IMR-90 (cell line): Measurements from ENCODE around the gene GLCCI1. TPM values are rescaled to one million over a fixed set of nuclear protein-coding genes. Genes with fewer than 3 reads are reported as not detected.

Experiments used
- ATAC-seq: fragments of 200-7000 bp; cut with Tn5 transposase; 2 replicates; pipeline ENCODE4 v1.9.1; 2020; ENCODE audit warnings: low read depth, mild to moderate bottlenecking, moderate library complexity
- BruUV-seq: library from RNA; stranded (reverse); fragments of 400-500 nt; replicated peaks from 2 replicates; lab custom pipeline; 2021; lab: Mats Ljungman, UMichigan
- CTCF ChIA-PET: fragments of 300-600 bp; formaldehyde crosslinking; extraction: SDS; loops from one replicate; lab custom pipeline; 2021; ENCODE audit warnings: antibody characterized with exemption; lab: Yijun Ruan, JAX
- POLR2A ChIA-PET: fragments of 300-600 bp; sonication (Branson Sonifier 250); formaldehyde crosslinking; loops from one replicate; lab custom pipeline; 2022; ENCODE audit warnings: antibody characterized with exemption; ENCODE audit not compliant: unreplicated experiment; lab: Charles Lee
- DNase-seq: peaks from one replicate; pipeline ENCODE4 v3.0.0; 2013
- H2AFZ ChIP-seq: replicated peaks from 2 replicates; pipeline ENCODE3; 2013; ENCODE audit warnings: low read length, mild to moderate bottlenecking; ENCODE audit not compliant: poor library complexity
- H2AK5ac ChIP-seq: 2 replicates; pipeline ENCODE4 v1.6.1; 2013; ENCODE audit warnings: low read depth, low read length, inconsistent platforms
- H2AK9ac ChIP-seq: replicated peaks from 2 replicates; pipeline ENCODE3; 2013; ENCODE audit warnings: mild to moderate bottlenecking, low read depth, low read length, moderate library complexity; ENCODE audit not compliant: poor library complexity
- H2BK120ac ChIP-seq: 2 replicates; pipeline ENCODE4 v1.6.1; 2013; ENCODE audit warnings: low read depth, low read length, inconsistent platforms
- H2BK15ac ChIP-seq: 3 replicates; pipeline ENCODE4 v1.6.1; 2013; ENCODE audit warnings: low read depth, low read length, inconsistent platforms
- H2BK20ac ChIP-seq: 2 replicates; pipeline ENCODE4 v1.6.1; 2013; ENCODE audit warnings: low read depth, mild to moderate bottlenecking, inconsistent platforms, low read length, moderate library complexity
- H2BK5ac ChIP-seq: 2 replicates; pipeline ENCODE4 v1.6.1; 2013; ENCODE audit warnings: mild to moderate bottlenecking, low read depth, low read length, inconsistent platforms; ENCODE audit not compliant: poor library complexity, severe bottlenecking
- H3K14ac ChIP-seq: replicated peaks from 2 replicates; pipeline ENCODE4 v1.6.1; 2013; ENCODE audit warnings: low read depth, low read length, inconsistent platforms
- H3K18ac ChIP-seq: 2 replicates; pipeline ENCODE4 v1.6.1; 2013; ENCODE audit warnings: low read depth, low read length, control low read depth
- H3K23ac ChIP-seq: 2 replicates; pipeline ENCODE4 v1.6.1; 2013; ENCODE audit warnings: low read depth, low read length, inconsistent platforms
- H3K27ac ChIP-seq: 2 replicates; pipeline ENCODE4 v1.5.1; 2013; ENCODE audit warnings: mild to moderate bottlenecking, control low read depth, low read length; ENCODE audit not compliant: insufficient read depth
- H3K27me3 ChIP-seq: 2 replicates; pipeline ENCODE4 v1.6.1; 2013; ENCODE audit warnings: low read length; ENCODE audit not compliant: control insufficient read depth, insufficient read depth
- H3K36me3 ChIP-seq: 2 replicates; pipeline ENCODE4 v1.6.1; 2013; ENCODE audit warnings: low read length, mixed read lengths; ENCODE audit not compliant: control insufficient read depth, insufficient read depth
- H3K4ac ChIP-seq: 2 replicates; pipeline ENCODE4 v1.6.1; 2013; ENCODE audit warnings: low read depth, low read length, inconsistent platforms
- H3K4me1 ChIP-seq: 2 replicates; pipeline ENCODE4 v1.6.1; 2013; ENCODE audit warnings: low read length, mixed read lengths; ENCODE audit not compliant: control insufficient read depth, insufficient read depth
- H3K4me2 ChIP-seq: 2 replicates; pipeline ENCODE4 v1.6.1; 2013; ENCODE audit warnings: low read depth, mild to moderate bottlenecking, control low read depth, low read length, moderate library complexity
- H3K4me3 ChIP-seq: 2 replicates; pipeline ENCODE4 v1.5.1; 2013; ENCODE audit warnings: low read depth, mild to moderate bottlenecking, control low read depth, low read length, moderate library complexity; ENCODE audit not compliant: insufficient read depth
- H3K56ac ChIP-seq: 2 replicates; pipeline ENCODE4 v1.6.1; 2013; ENCODE audit warnings: low read length, inconsistent platforms; ENCODE audit not compliant: insufficient read depth; ENCODE audit errors: extremely low read depth
- H3K79me1 ChIP-seq, 2 experiments: 2 replicates each; pipeline ENCODE4 v1.6.1; 2013; ENCODE audit warnings: low read length in 2 of 2, inconsistent platforms in 1 of 2, low read depth in 1 of 2
- H3K9ac ChIP-seq: 2 replicates; pipeline ENCODE4 v1.6.1; 2013; ENCODE audit warnings: low read depth, low read length, control low read depth
- H3K9me1 ChIP-seq: 2 replicates; pipeline ENCODE4 v1.6.1; 2013; ENCODE audit warnings: low read length, inconsistent platforms; ENCODE audit not compliant: insufficient read depth
- H3K9me3 ChIP-seq: 2 replicates; pipeline ENCODE4 v1.6.1; 2013; ENCODE audit warnings: low read length; ENCODE audit not compliant: control insufficient read depth, insufficient read depth
- H4K20me1 ChIP-seq: 2 replicates; pipeline ENCODE4 v1.6.1; 2013; ENCODE audit warnings: low read length, inconsistent platforms; ENCODE audit not compliant: insufficient read depth
- H4K5ac ChIP-seq: 2 replicates; pipeline ENCODE4 v1.6.1; 2013; ENCODE audit warnings: mild to moderate bottlenecking, low read depth, low read length, control low read depth
- H4K8ac ChIP-seq, 2 experiments: 2 replicates each; pipeline ENCODE4 v1.6.1; 2013; ENCODE audit warnings: low read depth in 2 of 2, low read length in 2 of 2, control low read depth in 1 of 2, inconsistent platforms in 1 of 2
- H4K91ac ChIP-seq: 2 replicates; pipeline ENCODE4 v1.6.1; 2013; ENCODE audit warnings: low read depth, low read length, inconsistent platforms; ENCODE audit not compliant: insufficient read depth
- CEBPB ChIP-seq: IDR thresholded peaks from 2 replicates; pipeline ENCODE4 v1.6.1; 2012; ENCODE audit warnings: low read depth, low read length, improper control_type of control experiment
- CHD1 ChIP-seq: IDR thresholded peaks from 2 replicates; pipeline ENCODE4 v1.6.1; 2012; ENCODE audit warnings: low read depth, low read length, improper control_type of control experiment
- ELK1 ChIP-seq: fragments of 150-350 bp; IDR thresholded peaks from 2 replicates; pipeline ENCODE4 v1.6.1; 2016; ENCODE audit warnings: low read depth, mild to moderate bottlenecking, low read length, moderate library complexity, borderline replicate concordance
- FOS ChIP-seq: fragments of 150-350 bp; IDR thresholded peaks from 2 replicates; pipeline ENCODE4 v1.6.1; 2016; ENCODE audit warnings: low read depth, low read length
- MAFK ChIP-seq: IDR thresholded peaks from 2 replicates; pipeline ENCODE4 v1.6.1; 2012; ENCODE audit warnings: low read depth, low read length, improper control_type of control experiment
- MAZ ChIP-seq: IDR thresholded peaks from 2 replicates; pipeline ENCODE4 v1.6.1; 2012; ENCODE audit warnings: low read depth, mild to moderate bottlenecking, low read length, improper control_type of control experiment, moderate library complexity, borderline replicate concordance
- POLR2A ChIP-seq: IDR thresholded peaks from 2 replicates; pipeline ENCODE4 v1.6.1; 2012; ENCODE audit warnings: mild to moderate bottlenecking, low read depth, low read length
- RAD21 ChIP-seq: IDR thresholded peaks from 2 replicates; pipeline ENCODE4 v1.6.1; 2012; ENCODE audit warnings: low read length, improper control_type of control experiment
- RCOR1 ChIP-seq: IDR thresholded peaks from 2 replicates; pipeline ENCODE4 v1.6.1; 2012; ENCODE audit warnings: mild to moderate bottlenecking, low read length, improper control_type of control experiment; ENCODE audit not compliant: insufficient replicate concordance
- RFX5 ChIP-seq: IDR thresholded peaks from 2 replicates; pipeline ENCODE4 v1.8.0; 2012; ENCODE audit warnings: low read depth, mild to moderate bottlenecking, low read length, moderate library complexity
- SMC3 ChIP-seq: fragments of 150-350 bp; IDR thresholded peaks from 2 replicates; pipeline ENCODE4 v1.6.1; 2016; ENCODE audit warnings: low read depth, mild to moderate bottlenecking, antibody characterized with exemption, low read length, moderate library complexity
- WGBS, 2 experiments: methylation state at CpG; one replicate each; pipeline versions ENCODE4 v1.1.5 to v1.1.7; 2013; ENCODE audit warnings: missing lambda C conversion rate in 2 of 2; ENCODE audit not compliant: insufficient read length in 1 of 2; ENCODE audit errors: extremely low coverage in 2 of 2; 5-methylcytosine and 5-hydroxymethylcytosine counted together
- dilution Hi-C: fragments of 300-500 bp; cut with HindIII; formaldehyde crosslinking; loops from one replicate; pipeline ENCODE4 v1.14.3; 2018; ENCODE audit warnings: low sequenced_read_pairs; ENCODE audit not compliant: unreplicated experiment
- in situ Hi-C: fragments of 300-500 bp; cut with MboI; formaldehyde crosslinking; loops from 3 replicates; pipeline ENCODE4 v1.14.3; 2019; ENCODE audit warnings: low sequenced_read_pairs, inconsistent platforms, mixed read lengths
- intact Hi-C: fragments of 100-400 bp; cut with micrococcal nuclease; formaldehyde crosslinking; loops from 2 replicates; pipeline ENCODE4 v1.10.0; 2022
- polyA plus RNA-seq, 3 experiments: library from polyadenylated mRNA; depleted of rRNA; stranded (reverse); fragments of >200 nt; gene quantifications; 2 replicates each; pipeline ENCODE4 v1.2.3, GENCODE V29; 2012; ENCODE audit warnings: low replicate concordance in 1 of 3
- total RNA-seq: library from RNA; depleted of rRNA; stranded (reverse); fragments of >200 nt; gene quantifications from 2 replicates; pipeline ENCODE4 v1.2.3, GENCODE V29; 2012

The GLCCI1 gene
- total and polyA plus RNA-seq, 2 of the 4 experiments (the other 2 are of a cell fraction), result 4.1 to 6.2 TPM

GRCh38 chr7:8082762-8083161, 114.2 kb downstream of the GLCCI1 start:
- DNase-seq (no peak), ATAC-seq (no peak)
- no peaks in the 10 kb centered on the region for H3K9me3 ChIP-seq
- H2BK20ac ChIP-seq, result no peak overlapping the region
- BruUV-seq, result no TSS peak
- no peaks in the 10 kb centered on the region for H3K27me3 ChIP-seq
- no peaks in the 10 kb centered on the region for H3K4me1 ChIP-seq
- H3K4me3 ChIP-seq, result no peak overlapping the region
- no peak overlapping the region for H2BK5ac ChIP-seq
- no peak overlapping the region for H4K8ac ChIP-seq
- no peak overlapping the region for H3K23ac ChIP-seq
- H3K4me2 ChIP-seq, result no peak overlapping the region
- no peak overlapping the region for H2AFZ ChIP-seq
- H3K14ac ChIP-seq, result no peak overlapping the region
- dilution Hi-C loops, result no loop called here
- H2BK15ac ChIP-seq, result no peak overlapping the region
- H3K27ac ChIP-seq, result no peak overlapping the region
- no peak overlapping the region for H4K91ac ChIP-seq
- no peak overlapping the region for H2AK9ac ChIP-seq
- WGBS, 2 experiments, result no CpG with 5 or more reads among the region's 2 CpGs
- no peaks in the 10 kb centered on the region for H3K79me1 ChIP-seq
- no peak overlapping the region for H3K9ac ChIP-seq
- H3K56ac ChIP-seq, result no peak overlapping the region
- H2BK120ac ChIP-seq, result no peak overlapping the region
- intact Hi-C loops, result no loop called here
- no peaks in the 10 kb centered on the region for H3K9me1 ChIP-seq
- ChIA-PET POLR2A (no interaction called here), CTCF (interaction anchor here (0.6 kb wide), 1 partner anchor 382 kb away, joined by 3 read pairs; no protein-coding TSS in a partner anchor)
- H4K20me1 ChIP-seq, result no peaks in the 10 kb centered on the region
- H3K18ac ChIP-seq, result no peak overlapping the region
- TF ChIP-seq MAFK (no peak), CHD1 (no peak), RAD21 (no peak), SMC3 (no peak), POLR2A (no peak), MAZ (no peak), RCOR1 (no peak), CEBPB (no peak), ELK1 (no peak), FOS (no peak), RFX5 (no peak)
- in situ Hi-C loops, result no loop called here
- H4K5ac ChIP-seq, result no peak overlapping the region
- H2AK5ac ChIP-seq, result no peak overlapping the region
- peaks cover 6% of the 10 kb centered on the region; the same call in 1 of the 2 replicates for H3K36me3 ChIP-seq
- H3K4ac ChIP-seq, result no peak overlapping the region
